Right renal pelvis (tissue), 4 donors: ENCODE measurements around the gene CMTM1. TPM values are rescaled to one million over a fixed set of nuclear protein-coding genes. Genes with fewer than 3 reads are reported as not detected.
A peak's percentile ranks its signal among the peaks of the same experiment; 100 is the strongest.

Experiments used
- DNase-seq, 4 donors: peaks; one replicate each; pipeline ENCODE4 v3.0.0-alpha.2; 2013; ENCODE audit warnings: low read depth in 4 of 4, low spot score in 3 of 4, missing footprints in 1 of 4
- polyA plus RNA-seq, 4 donors: library from polyadenylated mRNA; unstranded; fragments of 120-200 nt; gene quantifications; one replicate each; pipeline ENCODE4 v1.2.1, GENCODE V29; 2013; ENCODE audit not compliant: insufficient read length in 4 of 4

Gene CMTM1
- polyA plus RNA-seq, 4 donors = 5.5 to 7.6 (median 6.0) TPM

DNA sequence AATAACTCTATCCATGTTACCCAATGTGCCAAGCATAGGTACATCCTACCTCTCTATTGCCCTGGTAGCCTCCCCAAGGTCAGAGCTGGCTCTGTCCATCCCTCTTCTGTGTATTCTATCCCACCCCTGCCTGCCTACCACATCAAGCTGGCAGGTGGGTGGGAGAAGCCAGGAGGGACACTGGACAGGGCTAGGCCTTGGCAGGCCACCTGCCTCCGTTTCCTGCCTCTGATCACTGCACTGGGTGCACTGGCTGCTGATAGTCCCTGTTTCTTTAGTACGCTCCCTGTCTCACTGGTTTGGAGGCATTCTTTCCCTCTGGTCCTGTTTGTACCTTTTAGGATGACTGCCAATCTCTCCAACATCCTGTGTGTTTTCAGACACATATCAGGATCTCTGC, 29.0 kb upstream of the CMTM1 start:
- DNase-seq = no peak

DNA sequence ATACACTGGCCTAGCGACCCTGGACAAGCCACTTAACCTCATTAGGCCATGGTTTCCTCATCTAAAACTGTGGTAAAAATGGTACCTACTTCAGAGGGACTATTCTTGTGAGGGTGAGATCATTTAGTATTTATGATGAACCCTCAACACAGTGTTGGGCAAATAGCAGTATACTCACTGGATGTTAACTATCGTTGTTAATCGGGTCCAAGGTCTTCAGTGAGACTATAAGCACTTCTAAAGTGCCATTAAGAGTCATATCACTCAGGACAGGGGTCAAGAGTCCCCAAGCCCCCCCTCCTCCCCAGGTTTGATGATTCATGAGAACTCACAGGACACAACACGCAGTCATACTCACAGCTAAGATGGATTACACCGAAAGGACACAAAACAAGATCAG, 27.3 kb upstream of the CMTM1 start:
- DNase-seq = no peak

DNA sequence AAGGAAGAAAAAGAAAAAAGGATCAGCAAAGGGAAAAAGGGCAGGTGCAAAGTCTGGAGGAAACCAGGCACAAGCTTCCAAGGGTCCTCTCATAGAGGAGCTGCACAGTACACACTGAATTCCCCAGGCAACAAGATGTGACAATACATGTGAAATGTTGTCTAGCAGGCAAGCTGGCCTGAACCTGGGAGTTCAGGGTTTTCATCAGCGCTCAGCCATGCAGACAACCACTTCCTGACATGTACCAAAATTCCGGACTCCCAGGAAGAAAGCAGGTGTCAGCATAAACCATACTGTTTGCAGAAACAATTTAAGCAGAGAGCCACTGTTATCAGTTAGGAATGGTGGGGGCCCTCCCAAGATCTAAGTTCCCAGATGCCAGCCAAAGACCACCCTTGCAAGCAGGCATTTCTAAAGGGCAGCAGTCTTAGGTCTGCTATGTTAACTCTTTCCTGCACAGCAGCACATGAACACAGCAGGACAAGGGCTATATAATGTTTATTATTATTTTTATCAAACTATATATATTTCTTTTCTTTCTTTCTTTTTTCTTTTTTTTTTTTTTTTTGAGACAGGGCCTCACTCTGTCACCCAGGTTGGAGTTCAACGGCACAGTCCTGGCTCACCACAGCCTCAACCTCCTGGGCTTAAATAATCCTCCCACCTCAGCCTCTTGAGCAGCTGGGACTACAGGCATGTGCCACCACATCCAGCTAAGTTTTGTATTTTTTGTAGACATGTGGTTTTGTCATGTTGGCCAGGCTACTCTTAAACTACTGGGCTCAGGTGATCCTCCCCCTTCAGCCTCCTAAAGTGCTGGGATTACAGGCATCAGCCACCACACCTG, 26.4 kb upstream of the CMTM1 start:
- no peak for DNase-seq

GRCh38 chr16:66541388-66542355, 24.6 kb upstream of the CMTM1 start:
- DNase-seq = no peak

- no peak for DNase-seq
Observed at GRCh38 chr16:66542396-66542795, 23.8 kb upstream of the CMTM1 start.

DNA sequence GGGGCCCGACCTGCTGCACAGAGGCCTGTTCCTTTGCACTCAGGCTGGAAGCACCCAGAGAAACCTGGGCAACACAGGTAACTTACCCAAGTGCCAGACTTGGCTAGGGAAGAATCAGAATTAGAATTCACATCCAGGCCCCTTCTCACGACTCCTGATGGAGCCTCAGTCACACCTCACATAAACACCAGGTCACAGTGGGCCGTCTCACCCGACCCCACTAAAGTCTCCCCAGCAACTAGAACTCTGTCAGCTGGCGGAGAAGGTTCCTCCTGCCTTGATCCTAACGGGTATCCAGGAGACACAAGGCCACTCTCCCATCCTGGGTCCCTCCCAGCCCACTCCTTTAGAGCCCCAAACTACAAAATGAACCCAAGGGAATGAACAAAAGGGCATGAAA, 22.7 kb upstream of the CMTM1 start:
- DNase-seq = no peak

GRCh38 chr16:66544016-66544757, 22.1 kb upstream of the CMTM1 start:
- no peak for DNase-seq

DNA sequence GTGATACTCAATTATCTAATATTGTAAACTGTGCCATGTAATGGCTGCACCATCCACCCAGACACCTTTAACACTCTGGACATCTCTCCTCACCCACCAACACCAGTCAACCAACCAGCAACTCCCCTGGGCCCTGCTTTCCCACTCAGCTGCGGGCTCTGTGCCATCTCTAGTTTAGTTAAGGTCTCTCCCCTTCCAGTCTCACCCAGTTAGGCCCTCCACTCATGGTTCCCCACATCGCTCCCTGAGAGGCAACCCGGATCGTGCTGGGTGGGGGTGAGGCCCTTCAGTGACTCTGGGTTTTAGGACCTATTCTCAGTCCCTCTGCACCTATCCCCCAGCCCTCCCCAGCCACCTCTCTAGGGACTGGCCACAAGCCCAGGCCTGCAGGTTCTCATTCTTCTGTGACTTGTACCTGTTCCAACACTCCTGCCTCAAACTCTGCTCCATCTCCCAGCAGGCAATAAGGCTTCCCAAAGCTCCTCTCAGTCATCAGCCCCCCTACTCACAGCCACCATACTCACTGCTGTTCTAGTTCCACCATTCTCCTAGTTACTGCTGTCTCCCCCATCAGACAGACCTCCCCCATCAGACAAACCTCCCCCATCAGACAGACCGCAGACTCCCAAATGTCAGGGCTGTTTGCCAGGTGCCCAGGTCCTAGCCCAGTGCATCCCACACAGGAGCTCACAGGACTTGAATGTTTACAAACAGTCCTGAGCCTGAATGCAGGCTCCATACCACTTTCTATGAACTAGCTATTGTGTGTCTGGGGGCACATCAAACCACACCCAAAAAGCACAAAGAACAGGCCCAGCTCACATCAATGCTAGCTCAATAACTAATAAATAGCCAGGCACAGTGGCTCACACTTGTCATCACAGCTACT, 18.9 kb upstream of the CMTM1 start:
- DNase-seq = no peak

GRCh38 chr16:66548068-66548467, 18.2 kb upstream of the CMTM1 start:
- DNase-seq = no peak

- no peak for DNase-seq
Observed at GRCh38 chr16:66548868-66549267, 17.4 kb upstream of the CMTM1 start.

DNA sequence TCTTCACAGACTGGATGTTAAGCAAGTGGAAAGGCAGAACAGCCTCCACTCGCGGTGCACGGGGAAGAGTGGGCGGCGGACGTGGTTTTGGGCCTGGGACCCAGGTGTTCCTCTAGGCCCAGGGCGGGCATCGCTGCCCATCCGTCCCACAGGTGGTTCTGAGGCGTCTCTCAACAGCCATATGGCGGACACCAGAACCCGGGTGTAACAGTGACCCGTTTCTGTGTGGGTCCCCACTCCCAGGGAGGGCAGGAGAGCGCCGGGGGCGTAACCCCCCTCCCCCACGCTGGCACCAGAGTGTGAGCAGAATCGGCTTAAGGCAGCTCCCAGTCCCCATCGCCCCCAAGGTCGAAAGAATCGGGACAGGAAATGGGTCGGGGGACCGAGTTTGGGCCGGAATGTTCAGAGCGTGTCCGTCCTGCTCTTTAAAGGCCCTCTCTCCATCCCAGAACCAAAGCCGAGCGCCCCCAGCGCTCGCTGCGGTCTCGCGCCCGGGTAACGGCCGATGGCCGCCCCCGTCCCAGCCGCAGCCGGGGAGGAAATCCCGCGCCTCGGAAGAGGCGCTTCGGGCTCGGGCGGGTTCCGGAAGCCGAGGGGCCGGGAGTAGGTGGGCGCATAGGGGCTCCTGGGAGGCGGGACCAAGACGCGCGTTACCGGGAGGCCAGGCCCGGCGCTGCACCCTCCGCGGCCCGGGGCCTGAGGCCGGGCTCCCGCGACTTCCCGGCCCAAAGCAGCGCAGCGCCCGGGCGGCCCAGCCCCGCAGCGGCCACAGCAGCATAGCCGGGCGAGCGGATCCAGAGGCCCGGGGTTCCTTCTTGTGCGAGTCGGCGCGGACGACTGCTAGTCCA, 16.7 kb upstream of the CMTM1 start, which contains the start of gene TK2:
TK2 (minus strand) TSS at position 839 of the 848 bp plus-strand sequence; CDS start at position 778, 61 bp downstream.
- DNase-seq = peak in 3 of 4 donors; percentile 67 to 77 (median 67)

DNA sequence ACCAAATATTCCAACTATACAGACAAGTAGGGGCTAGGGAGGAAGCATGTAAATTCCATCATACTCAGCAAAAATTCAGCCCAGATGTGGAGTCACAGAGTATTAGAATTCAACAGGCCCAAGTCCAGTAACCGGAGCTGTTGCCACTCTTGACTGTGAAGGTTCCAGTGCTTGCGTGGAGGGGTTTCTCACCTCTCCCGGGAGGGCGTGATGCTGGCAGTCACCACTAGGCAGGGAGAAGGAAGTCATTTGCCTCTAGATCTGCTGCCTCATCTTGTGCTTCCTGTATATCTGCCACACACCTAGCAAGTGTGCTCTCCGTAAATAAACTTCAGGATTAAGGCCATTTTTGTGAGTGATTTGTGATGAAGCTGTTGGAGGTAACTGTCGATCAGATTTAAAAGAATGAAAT, 14.9 kb upstream of the CMTM1 start:
- no peak for DNase-seq

GRCh38 chr16:66551788-66552285, 14.4 kb upstream of the CMTM1 start:
- no peak for DNase-seq

DNA sequence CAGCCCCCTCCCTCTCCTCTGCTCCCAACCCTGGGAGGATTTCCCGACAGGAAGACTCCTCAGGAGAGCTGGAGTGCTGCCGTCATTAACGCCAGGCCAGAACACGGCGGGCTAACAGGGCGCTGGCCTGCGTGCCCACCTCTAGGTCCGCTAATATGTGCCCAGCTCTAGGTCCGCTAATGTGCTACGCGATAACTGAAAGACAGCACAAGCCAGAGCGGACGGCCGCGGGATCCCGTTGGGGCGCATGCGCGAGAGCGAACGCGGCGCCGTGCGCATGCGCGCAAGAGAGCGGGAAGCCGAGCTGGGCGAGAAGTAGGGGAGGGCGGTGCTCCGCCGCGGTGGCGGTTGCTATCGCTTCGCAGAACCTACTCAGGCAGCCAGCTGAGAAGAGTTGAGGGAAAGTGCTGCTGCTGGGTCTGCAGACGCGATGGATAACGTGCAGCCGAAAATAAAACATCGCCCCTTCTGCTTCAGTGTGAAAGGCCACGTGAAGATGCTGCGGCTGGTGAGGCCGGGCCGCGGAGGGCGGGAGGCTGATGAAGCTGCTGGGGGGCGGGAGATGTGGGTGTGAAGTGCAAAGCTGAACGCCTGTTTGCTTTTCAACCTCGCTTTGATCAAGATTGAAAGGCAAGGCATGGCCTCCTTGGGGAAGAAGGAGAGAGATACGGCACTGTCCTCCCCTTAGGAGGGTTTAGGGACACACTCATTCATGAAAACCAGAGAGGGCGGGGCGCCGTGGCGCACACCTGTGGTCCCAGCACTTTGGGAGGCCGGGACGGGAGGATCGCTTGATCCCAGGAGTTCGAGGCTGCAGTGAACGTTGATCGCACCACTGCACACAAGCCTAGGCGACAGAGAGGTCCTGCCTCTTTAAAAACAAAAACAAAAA, 13.7 kb upstream of the CMTM1 start, which contains the start of gene CKLF:
CKLF (plus strand) TSS at position 291 of the 892 bp plus-strand sequence; CDS start at position 431, 140 bp downstream.
- peak; percentile 82 to 94 (median 86) for DNase-seq

- no peak for DNase-seq
Observed at GRCh38 chr16:66553223-66553622, 13.0 kb upstream of the CMTM1 start.

GRCh38 chr16:66554021-66554420, 12.2 kb upstream of the CMTM1 start:
- no peak for DNase-seq

DNA sequence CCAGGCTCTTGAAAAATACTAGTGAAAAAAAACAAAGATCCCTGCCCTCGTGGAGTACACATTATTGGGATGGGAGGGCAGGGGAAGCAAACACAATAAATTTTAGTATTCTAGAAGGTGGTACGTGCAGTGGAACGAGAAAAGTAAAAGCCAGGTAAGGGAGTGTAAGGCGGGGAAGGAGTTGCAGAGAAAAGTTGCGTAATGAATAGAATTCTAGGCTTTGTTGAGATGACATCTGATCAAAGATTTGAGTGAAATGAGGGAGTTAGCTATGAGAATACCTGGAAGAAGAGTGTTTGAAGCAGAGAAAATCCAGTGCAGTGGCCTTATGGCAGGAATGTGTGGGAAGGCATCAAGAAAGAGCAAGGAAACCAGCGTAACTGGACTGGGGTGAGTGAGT, 11.7 kb upstream of the CMTM1 start:
- DNase-seq = no peak
